Middle frontal gyrus (tissue), 1 donor: ENCODE data around the gene SLC6A20.

Source experiments
- DNase-seq: peaks from one replicate; pipeline ENCODE4 v3.0.0-alpha.2; 2015; ENCODE audit warnings: low spot score; ENCODE audit errors: extremely low spot score

Gene SLC6A20

GRCh38 chr3:45778761-45779201, 17.6 kb downstream of the SLC6A20 start:
- DNase-seq: no peak

- no peak for DNase-seq
Observed at GRCh38 chr3:45777746-45778386, 18.5 kb downstream of the SLC6A20 start.

- DNase-seq: no peak
Observed at GRCh38 chr3:45777111-45777745, 19.1 kb downstream of the SLC6A20 start.

- no peak for DNase-seq
Observed at GRCh38 chr3:45776611-45777010, 19.7 kb downstream of the SLC6A20 start.

- DNase-seq: no peak
Observed at GRCh38 chr3:45776301-45776595, 20.1 kb downstream of the SLC6A20 start.

GRCh38 chr3:45775571-45776300, 20.6 kb downstream of the SLC6A20 start:
- no peak for DNase-seq

- DNase-seq: no peak
Observed at GRCh38 chr3:45774581-45775521, 21.5 kb downstream of the SLC6A20 start.

GRCh38 chr3:45773714-45774449, 22.5 kb downstream of the SLC6A20 start:
- no peak for DNase-seq

- DNase-seq: no peak
Observed at GRCh38 chr3:45773072-45773471, 23.3 kb downstream of the SLC6A20 start.

- no peak for DNase-seq
Observed at GRCh38 chr3:45772341-45773035, 23.8 kb downstream of the SLC6A20 start.

GRCh38 chr3:45771831-45772230, 24.5 kb downstream of the SLC6A20 start:
- DNase-seq: no peak

GRCh38 chr3:45771166-45771775, 25.1 kb downstream of the SLC6A20 start:
- DNase-seq: no peak

- DNase-seq: no peak
Observed at GRCh38 chr3:45765958-45766357, 30.4 kb downstream of the SLC6A20 start.

- no peak for DNase-seq
Observed at GRCh38 chr3:45765266-45765851, 31.0 kb downstream of the SLC6A20 start.

- DNase-seq: no peak
Observed at GRCh38 chr3:45763303-45763675, 33.0 kb downstream of the SLC6A20 start.

GRCh38 chr3:45762647-45763302, 33.6 kb downstream of the SLC6A20 start:
- no peak for DNase-seq

- no peak for DNase-seq
Observed at GRCh38 chr3:45761831-45762230, 34.5 kb downstream of the SLC6A20 start.

GRCh38 chr3:45760878-45761711, 35.2 kb downstream of the SLC6A20 start:
- no peak for DNase-seq
